ENCODE data around the gene TPCN2. TPM values are rescaled to one million over a fixed set of nuclear protein-coding genes. Genes with fewer than 3 reads are reported as not detected.

TPCN2 gene
- total and polyA plus RNA-seq, 9 of the 15 experiments (the other 6 are each of a cell fraction or from before 2014, with no cell fraction given), result 0.66 to 10.2 (median 4.6) TPM

DNA sequence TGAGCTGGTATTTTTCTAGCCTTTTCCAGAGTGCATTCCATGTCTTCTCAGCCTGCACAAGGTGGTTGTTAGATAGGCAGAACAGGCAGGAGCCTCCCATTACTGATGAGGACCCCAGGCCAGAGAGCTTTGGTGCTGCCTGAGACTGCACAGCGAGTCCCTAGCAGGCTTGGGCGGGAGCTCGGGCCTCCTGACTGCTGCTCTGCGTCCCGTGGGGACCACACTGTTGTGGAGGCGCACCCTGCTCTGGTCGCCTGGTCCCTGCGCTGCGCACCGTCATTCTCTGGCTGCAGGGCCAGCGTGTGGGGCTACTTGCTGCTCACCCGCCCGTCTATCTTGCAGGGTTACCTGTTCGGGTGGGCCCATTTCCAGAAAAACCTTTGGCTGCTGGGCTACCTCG lies 8.5 kb downstream of the TPCN2 start:
- FAIRE-seq, result no peak
- CTCF ChIA-PET (ENCODE audit: low intra/inter-chr PET ratio), result no interaction called here

More for the DNA sequence above, 8.5 kb downstream of the TPCN2 start:
- Histone ChIP-seq H3K27me3 (ENCODE audit: control insufficient read depth in 2 of 2, insufficient read depth in 2 of 2, low read length in 2 of 2) (no peaks in the 10 kb centered on the region), H3K36me3 (ENCODE audit: control insufficient read depth, insufficient read depth, low read length) (no peaks in the 10 kb centered on the region; the same call in 2 of the 3 replicates), H3K79me2 (ENCODE audit: control insufficient read depth, insufficient read depth, low read length) (no peaks in the 10 kb centered on the region), H3K9ac (ENCODE audit: insufficient read depth in 1 of 2, low read depth in 2 of 2, low read length in 2 of 2) (no peak overlapping the region), H3K27ac (ENCODE audit: extremely low read depth, low read depth, low read length) (no peak overlapping the region), H3K4me3 (no peak overlapping the region), H4K20me1 (replicated peaks; ENCODE audit: control insufficient read depth, insufficient read depth, low read length) (peaks cover 9% of the 10 kb centered on the region; the same call in 1 of the 2 replicates), H3K4me2 (ENCODE audit: insufficient read depth, low read length) (no peak overlapping the region), H2AFZ (ENCODE audit: low read depth, low read length) (no peak overlapping the region), H3K4me1 (replicated peaks in 1 of 2; ENCODE audit: control insufficient read depth in 2 of 2, insufficient read depth in 2 of 2, low read length in 2 of 2) (peaks cover 0 to 27% of the 10 kb centered on the region in 2 experiments; a peak in 2 of 5 replicates), H3K9me1 (ENCODE audit: control insufficient read depth, insufficient read depth, low read length) (no peaks in the 10 kb centered on the region), H3K9me3 (replicated peaks; ENCODE audit: control insufficient read depth, insufficient read depth, low read depth, low read length) (no peaks in the 10 kb centered on the region)
- ATAC-seq, result no peak
- in situ Hi-C loops (cut with MboI), result no loop called here
- POLR2A ChIA-PET, result interaction anchor here (1.1 kb wide), 1 partner anchor 14 kb away, joined by 4 read pairs; no protein-coding TSS in a partner anchor
- no TSS peak for BruUV-seq (replicated peaks)
- intact Hi-C loops (cut with micrococcal nuclease), result no loop called here
- TF ChIP-seq, protein P1, sequence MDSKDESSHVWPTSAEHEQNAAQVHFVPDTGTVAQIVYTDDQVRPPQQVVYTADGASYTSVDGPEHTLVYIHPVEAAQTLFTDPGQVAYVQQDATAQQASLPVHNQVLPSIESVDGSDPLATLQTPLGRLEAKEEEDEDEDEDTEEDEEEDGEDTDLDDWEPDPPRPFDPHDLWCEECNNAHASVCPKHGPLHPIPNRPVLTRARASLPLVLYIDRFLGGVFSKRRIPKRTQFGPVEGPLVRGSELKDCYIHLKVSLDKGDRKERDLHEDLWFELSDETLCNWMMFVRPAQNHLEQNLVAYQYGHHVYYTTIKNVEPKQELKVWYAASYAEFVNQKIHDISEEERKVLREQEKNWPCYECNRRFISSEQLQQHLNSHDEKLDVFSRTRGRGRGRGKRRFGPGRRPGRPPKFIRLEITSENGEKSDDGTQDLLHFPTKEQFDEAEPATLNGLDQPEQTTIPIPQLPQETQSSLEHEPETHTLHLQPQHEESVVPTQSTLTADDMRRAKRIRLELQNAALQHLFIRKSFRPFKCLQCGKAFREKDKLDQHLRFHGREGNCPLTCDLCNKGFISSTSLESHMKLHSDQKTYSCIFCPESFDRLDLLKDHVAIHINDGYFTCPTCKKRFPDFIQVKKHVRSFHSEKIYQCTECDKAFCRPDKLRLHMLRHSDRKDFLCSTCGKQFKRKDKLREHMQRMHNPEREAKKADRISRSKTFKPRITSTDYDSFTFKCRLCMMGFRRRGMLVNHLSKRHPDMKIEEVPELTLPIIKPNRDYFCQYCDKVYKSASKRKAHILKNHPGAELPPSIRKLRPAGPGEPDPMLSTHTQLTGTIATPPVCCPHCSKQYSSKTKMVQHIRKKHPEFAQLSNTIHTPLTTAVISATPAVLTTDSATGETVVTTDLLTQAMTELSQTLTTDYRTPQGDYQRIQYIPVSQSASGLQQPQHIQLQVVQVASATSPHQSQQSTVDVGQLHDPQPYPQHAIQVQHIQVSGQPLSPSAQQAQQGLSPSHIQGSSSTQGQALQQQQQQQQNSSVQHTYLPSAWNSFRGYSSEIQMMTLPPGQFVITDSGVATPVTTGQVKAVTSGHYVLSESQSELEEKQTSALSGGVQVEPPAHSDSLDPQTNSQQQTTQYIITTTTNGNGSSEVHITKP (IDR thresholded peaks at IDR 0.05; ENCODE audit: partially characterized antibody), result no peak
- no peak for TF ChIP-seq GTF2F1 (IDR thresholded peaks at IDR 0.05; ENCODE audit: low read depth, low read length)
- DNase-seq (ENCODE audit: extremely low read depth in 1 of 4, low spot score in 3 of 4), result no peak
- WGBS (ENCODE audit: insufficient coverage, low coverage, missing lambda C conversion rate), result 76% methylated on average over 15 of the region's 15 CpGs

All from K562 (cell line).